Chondrocyte (in vitro differentiated cells): ENCODE measurements around the gene UNC13B. TPM values are rescaled to one million over a fixed set of nuclear protein-coding genes. Genes with fewer than 3 reads are reported as not detected.
"Not testable (repeated sequence)": the region's sequence is repeated elsewhere in the genome, so short reads cannot be mapped to it uniquely, and the experiment has no call there.

Experiments used
- DNase-seq: peaks from one replicate; pipeline ENCODE4 v3.0.0; 2021; ENCODE audit warnings: mixed read lengths, low spot score
- H3K27ac Mint-ChIP-seq: one replicate; pipeline ENCODE4 v1.8.0; 2021; ENCODE audit warnings: mild to moderate bottlenecking, moderate library complexity, mixed read lengths; ENCODE audit not compliant: unreplicated experiment
- H3K27me3 Mint-ChIP-seq: 2 replicates; pipeline ENCODE4 v1.8.0; 2021; ENCODE audit warnings: low read depth, mixed read lengths
- H3K36me3 Mint-ChIP-seq: 2 replicates; pipeline ENCODE4 v1.8.0; 2021; ENCODE audit warnings: low read depth, mixed read lengths
- H3K4me1 Mint-ChIP-seq: 2 replicates; pipeline ENCODE4 v1.8.0; 2021; ENCODE audit warnings: low read depth, mild to moderate bottlenecking, mixed read lengths
- H3K4me3 Mint-ChIP-seq: one replicate; pipeline ENCODE4 v1.8.0; 2021; ENCODE audit warnings: mild to moderate bottlenecking, moderate library complexity, mixed read lengths; ENCODE audit not compliant: unreplicated experiment
- H3K9me3 Mint-ChIP-seq: 2 replicates; pipeline ENCODE4 v1.8.0; 2021; ENCODE audit warnings: low read depth, mixed read lengths
- total RNA-seq: library from RNA; stranded (reverse); gene quantifications from 3 replicates; pipeline ENCODE4 v1.2.1, GENCODE V29; 2021
- TF ChIP-seq, protein P1 (sequence below): fragments of 200-600 bp; sonication (generic); IDR thresholded peaks from 2 replicates; pipeline ENCODE4 v1.5.0; 2021; ENCODE audit warnings: antibody characterized with exemption, mild to moderate bottlenecking, moderate library complexity

Gene UNC13B
- total RNA-seq, 1 donor from 2014 or later = 32.8 TPM

- Mint-ChIP-seq H3K27ac (no peak overlapping the region), H3K9me3 (no peaks in the 10 kb centered on the region), H3K27me3 (no peaks in the 10 kb centered on the region), H3K4me3 (no peak overlapping the region), H3K36me3 (no peaks in the 10 kb centered on the region), H3K4me1 (peaks cover 20% of the 10 kb centered on the region)
- DNase-seq = no peak
- TF ChIP-seq, protein P1, sequence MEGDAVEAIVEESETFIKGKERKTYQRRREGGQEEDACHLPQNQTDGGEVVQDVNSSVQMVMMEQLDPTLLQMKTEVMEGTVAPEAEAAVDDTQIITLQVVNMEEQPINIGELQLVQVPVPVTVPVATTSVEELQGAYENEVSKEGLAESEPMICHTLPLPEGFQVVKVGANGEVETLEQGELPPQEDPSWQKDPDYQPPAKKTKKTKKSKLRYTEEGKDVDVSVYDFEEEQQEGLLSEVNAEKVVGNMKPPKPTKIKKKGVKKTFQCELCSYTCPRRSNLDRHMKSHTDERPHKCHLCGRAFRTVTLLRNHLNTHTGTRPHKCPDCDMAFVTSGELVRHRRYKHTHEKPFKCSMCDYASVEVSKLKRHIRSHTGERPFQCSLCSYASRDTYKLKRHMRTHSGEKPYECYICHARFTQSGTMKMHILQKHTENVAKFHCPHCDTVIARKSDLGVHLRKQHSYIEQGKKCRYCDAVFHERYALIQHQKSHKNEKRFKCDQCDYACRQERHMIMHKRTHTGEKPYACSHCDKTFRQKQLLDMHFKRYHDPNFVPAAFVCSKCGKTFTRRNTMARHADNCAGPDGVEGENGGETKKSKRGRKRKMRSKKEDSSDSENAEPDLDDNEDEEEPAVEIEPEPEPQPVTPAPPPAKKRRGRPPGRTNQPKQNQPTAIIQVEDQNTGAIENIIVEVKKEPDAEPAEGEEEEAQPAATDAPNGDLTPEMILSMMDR = no peak
These were observed 7.2 kb downstream of the UNC13B start for GRCh38 chr9:35168963-35169362.

DNA sequence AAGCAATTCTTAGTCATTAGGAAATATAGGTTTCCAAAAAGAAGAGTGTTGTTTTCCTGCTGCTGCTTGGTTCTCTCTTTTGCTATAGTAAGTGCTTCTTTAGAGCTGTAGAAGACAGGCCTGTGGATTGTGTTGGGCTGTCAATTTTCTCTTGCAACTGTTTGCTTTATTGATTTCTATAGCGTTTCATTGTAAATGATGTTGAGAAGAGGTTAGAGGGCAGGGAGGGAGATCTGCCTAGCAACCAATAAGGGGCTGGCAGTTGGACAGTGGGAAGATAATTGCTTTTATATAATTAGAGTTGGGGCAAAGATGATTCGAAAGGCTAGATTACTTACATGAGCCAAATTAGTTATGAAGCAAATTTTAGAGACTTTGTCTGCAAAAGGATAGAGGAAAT lies 11.1 kb downstream of the UNC13B start:
- H3K4me3 Mint-ChIP-seq = no peak overlapping the region
- no peak for DNase-seq
- H3K27ac Mint-ChIP-seq = no peak overlapping the region
- H3K27me3 Mint-ChIP-seq = no peaks in the 10 kb centered on the region
- H3K36me3 Mint-ChIP-seq = peaks cover 2% of the 10 kb centered on the region
- TF ChIP-seq, protein P1 = no peak
- peaks cover 9% of the 10 kb centered on the region for H3K4me1 Mint-ChIP-seq
- H3K9me3 Mint-ChIP-seq = no peaks in the 10 kb centered on the region

DNA sequence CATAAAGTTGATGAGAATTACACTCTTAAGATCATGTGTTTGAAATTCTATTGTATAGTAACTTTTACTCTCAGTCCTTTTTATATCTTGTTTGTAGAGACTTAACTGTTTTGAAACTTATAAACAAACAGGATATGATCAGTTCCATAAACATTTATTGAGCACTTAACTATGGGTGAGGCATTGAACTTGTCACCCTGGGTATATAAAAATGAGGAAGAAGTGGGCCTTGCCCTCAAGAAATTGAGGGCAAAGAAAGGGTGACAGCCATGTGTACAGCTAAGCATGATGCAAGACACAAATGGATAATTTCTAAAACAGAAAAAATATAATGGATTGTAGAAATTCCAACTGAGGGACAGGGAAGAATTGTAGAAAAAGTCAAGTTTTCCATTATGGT lies 15.7 kb downstream of the UNC13B start:
- Mint-ChIP-seq H3K9me3 (no peaks in the 10 kb centered on the region), H3K27ac (no peak overlapping the region), H3K27me3 (no peaks in the 10 kb centered on the region), H3K4me3 (no peak overlapping the region), H3K36me3 (peaks cover 2% of the 10 kb centered on the region), H3K4me1 (peaks cover 9% of the 10 kb centered on the region)
- no peak for DNase-seq
- TF ChIP-seq, protein P1 = no peak

- DNase-seq = no peak
- Mint-ChIP-seq H3K9me3 (no peaks in the 10 kb centered on the region), H3K4me3 (no peak overlapping the region), H3K27me3 (no peaks in the 10 kb centered on the region), H3K36me3 (peaks cover 2% of the 10 kb centered on the region), H3K27ac (no peak overlapping the region), H3K4me1 (peaks cover 4% of the 10 kb centered on the region)
- TF ChIP-seq, protein P1 = no peak
These were observed 17.8 kb downstream of the UNC13B start for GRCh38 chr9:35179347-35180280.

- no peak for DNase-seq
- Mint-ChIP-seq H3K27ac (no peak overlapping the region), H3K36me3 (peaks cover 2% of the 10 kb centered on the region), H3K9me3 (no peaks in the 10 kb centered on the region), H3K27me3 (no peaks in the 10 kb centered on the region), H3K4me1 (peaks cover 4% of the 10 kb centered on the region), H3K4me3 (no peak overlapping the region)
- TF ChIP-seq, protein P1 = no peak
These were observed 19.0 kb downstream of the UNC13B start for GRCh38 chr9:35180801-35181200.

- not testable (repeated sequence) for H3K27me3 Mint-ChIP-seq, H3K27ac Mint-ChIP-seq, DNase-seq, H3K4me1 Mint-ChIP-seq, H3K36me3 Mint-ChIP-seq, H3K9me3 Mint-ChIP-seq, H3K4me3 Mint-ChIP-seq
These were observed 20.6 kb downstream of the UNC13B start for GRCh38 chr9:35182401-35182800.

DNA sequence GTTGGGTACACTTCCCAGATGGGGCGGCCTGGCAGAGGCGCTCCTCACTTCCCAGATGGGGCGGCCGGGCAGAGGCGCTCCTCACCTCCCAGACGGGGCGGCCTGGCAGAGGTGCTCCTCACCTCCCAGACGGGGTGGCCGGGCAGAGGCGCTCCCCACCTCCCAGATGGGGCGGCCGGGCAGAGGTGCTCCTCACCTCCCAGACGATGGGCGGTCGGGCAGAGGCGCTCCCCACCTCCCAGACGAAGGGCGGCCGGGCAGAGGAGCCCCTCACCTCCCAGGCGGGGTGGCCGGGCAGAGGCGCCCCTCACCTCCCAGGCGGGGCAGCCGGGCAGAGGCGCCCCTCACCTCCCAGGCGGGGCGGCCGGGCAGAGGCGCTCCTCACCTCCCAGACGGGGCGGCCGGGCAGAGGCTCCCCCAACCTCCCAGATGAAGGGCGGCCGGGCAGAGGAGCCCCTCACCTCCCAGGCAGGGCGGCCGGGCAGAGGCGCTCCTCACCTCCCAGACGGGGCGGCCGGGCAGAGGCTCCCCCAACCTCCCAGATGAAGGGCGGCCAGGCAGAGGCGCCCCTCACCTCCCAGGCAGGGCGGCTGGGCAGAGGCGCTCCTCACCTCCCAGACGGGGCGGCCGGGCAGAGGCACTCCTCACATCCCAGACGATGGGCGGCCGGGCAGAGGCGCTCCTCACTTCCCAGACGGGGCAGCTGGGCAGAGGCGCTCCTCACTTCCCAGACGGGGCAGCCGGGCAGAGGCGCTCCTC lies 21.4 kb downstream of the UNC13B start:
- DNase-seq, H3K9me3 Mint-ChIP-seq, H3K36me3 Mint-ChIP-seq, H3K4me3 Mint-ChIP-seq, H3K27ac Mint-ChIP-seq, H3K27me3 Mint-ChIP-seq, H3K4me1 Mint-ChIP-seq: not testable (repeated sequence)
